HepG2 (cell line): ENCODE measurements around the gene PTPRD.

Experiments used
- BRCA1 ChIP-seq: sonication (generic); formaldehyde crosslinking; IDR thresholded peaks from 2 replicates; pipeline ENCODE4 v1.4.0; 2020; ENCODE audit warnings: missing genetic modification reagents
- EHMT2 ChIP-seq: fragments of 200-600 bp; sonication (generic); IDR thresholded peaks from 2 replicates; pipeline ENCODE4 v1.7.0; 2017; ENCODE audit warnings: antibody characterized with exemption, low read depth, low read length, borderline replicate concordance
- RAD21 ChIP-seq: fragments of 450-650 bp; formaldehyde crosslinking; IDR thresholded peaks from 2 replicates; pipeline ENCODE4 v1.5.0; 2020; ENCODE audit warnings: mild to moderate bottlenecking
- SRF ChIP-seq: IDR thresholded peaks from 2 replicates; pipeline ENCODE4 v1.6.1; 2011; ENCODE audit warnings: mild to moderate bottlenecking, low read depth, low read length, moderate library complexity
- SRSF1 ChIP-seq: fragments of 200-400 bp; formaldehyde crosslinking; optimal IDR thresholded peaks from 2 replicates; pipeline ENCODE3; 2017; ENCODE audit warnings: mild to moderate bottlenecking, low read depth, low read length, moderate library complexity
- STAG1 ChIP-seq: sonication (generic); formaldehyde crosslinking; IDR thresholded peaks from 2 replicates; pipeline ENCODE4 v1.4.0; 2020; ENCODE audit warnings: missing genetic modification reagents
- TCF7L2 ChIP-seq: IDR thresholded peaks from 2 replicates; pipeline ENCODE4 v1.6.1; 2011; ENCODE audit warnings: mild to moderate bottlenecking, low read depth, low read length, moderate library complexity
- ZNF136 ChIP-seq: sonication (generic); formaldehyde crosslinking; IDR thresholded peaks from 2 replicates; pipeline ENCODE4 v1.8.1; 2022; ENCODE audit warnings: low read depth, mild to moderate bottlenecking, moderate library complexity, missing genetic modification reagents
- ZNF207 ChIP-seq: fragments of 450-650 bp; IDR thresholded peaks from 2 replicates; pipeline ENCODE4 v1.6.1; 2016; ENCODE audit warnings: antibody characterized with exemption, borderline replicate concordance
- TF ChIP-seq, protein P1 (sequence below): sonication (generic); formaldehyde crosslinking; IDR thresholded peaks from 2 replicates; pipeline ENCODE4 v1.5.0; 2020; ENCODE audit warnings: mild to moderate bottlenecking, missing genetic modification reagents, moderate library complexity
- TF ChIP-seq, protein P2 (sequence below): sonication (generic); formaldehyde crosslinking; IDR thresholded peaks from one replicate; pipeline ENCODE4 v1.5.1; 2020; ENCODE audit warnings: mild to moderate bottlenecking, missing genetic modification reagents; ENCODE audit errors: not compliant biosample characterization
- TF ChIP-seq, protein P3 (sequence below): sonication (generic); formaldehyde crosslinking; IDR thresholded peaks from 2 replicates; pipeline ENCODE4 v1.4.0; 2020; ENCODE audit warnings: missing genetic modification reagents

GRCh38 chr9:8356406-8356805 is 2256.4 kb downstream of the PTPRD start:
- TF ChIP-seq SRF (no peak), TCF7L2 (no peak), ZNF207 (no peak), RAD21 (no peak), ZNF136 (CRISPR knock-in tag) (no peak), BRCA1 (CRISPR knock-in tag) (no peak), SRSF1 (no peak), EHMT2 (no peak), STAG1 (CRISPR knock-in tag) (no peak)
- TF ChIP-seq, protein P1, sequence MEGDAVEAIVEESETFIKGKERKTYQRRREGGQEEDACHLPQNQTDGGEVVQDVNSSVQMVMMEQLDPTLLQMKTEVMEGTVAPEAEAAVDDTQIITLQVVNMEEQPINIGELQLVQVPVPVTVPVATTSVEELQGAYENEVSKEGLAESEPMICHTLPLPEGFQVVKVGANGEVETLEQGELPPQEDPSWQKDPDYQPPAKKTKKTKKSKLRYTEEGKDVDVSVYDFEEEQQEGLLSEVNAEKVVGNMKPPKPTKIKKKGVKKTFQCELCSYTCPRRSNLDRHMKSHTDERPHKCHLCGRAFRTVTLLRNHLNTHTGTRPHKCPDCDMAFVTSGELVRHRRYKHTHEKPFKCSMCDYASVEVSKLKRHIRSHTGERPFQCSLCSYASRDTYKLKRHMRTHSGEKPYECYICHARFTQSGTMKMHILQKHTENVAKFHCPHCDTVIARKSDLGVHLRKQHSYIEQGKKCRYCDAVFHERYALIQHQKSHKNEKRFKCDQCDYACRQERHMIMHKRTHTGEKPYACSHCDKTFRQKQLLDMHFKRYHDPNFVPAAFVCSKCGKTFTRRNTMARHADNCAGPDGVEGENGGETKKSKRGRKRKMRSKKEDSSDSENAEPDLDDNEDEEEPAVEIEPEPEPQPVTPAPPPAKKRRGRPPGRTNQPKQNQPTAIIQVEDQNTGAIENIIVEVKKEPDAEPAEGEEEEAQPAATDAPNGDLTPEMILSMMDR (CRISPR knock-in tag): no peak
- TF ChIP-seq, protein P2, sequence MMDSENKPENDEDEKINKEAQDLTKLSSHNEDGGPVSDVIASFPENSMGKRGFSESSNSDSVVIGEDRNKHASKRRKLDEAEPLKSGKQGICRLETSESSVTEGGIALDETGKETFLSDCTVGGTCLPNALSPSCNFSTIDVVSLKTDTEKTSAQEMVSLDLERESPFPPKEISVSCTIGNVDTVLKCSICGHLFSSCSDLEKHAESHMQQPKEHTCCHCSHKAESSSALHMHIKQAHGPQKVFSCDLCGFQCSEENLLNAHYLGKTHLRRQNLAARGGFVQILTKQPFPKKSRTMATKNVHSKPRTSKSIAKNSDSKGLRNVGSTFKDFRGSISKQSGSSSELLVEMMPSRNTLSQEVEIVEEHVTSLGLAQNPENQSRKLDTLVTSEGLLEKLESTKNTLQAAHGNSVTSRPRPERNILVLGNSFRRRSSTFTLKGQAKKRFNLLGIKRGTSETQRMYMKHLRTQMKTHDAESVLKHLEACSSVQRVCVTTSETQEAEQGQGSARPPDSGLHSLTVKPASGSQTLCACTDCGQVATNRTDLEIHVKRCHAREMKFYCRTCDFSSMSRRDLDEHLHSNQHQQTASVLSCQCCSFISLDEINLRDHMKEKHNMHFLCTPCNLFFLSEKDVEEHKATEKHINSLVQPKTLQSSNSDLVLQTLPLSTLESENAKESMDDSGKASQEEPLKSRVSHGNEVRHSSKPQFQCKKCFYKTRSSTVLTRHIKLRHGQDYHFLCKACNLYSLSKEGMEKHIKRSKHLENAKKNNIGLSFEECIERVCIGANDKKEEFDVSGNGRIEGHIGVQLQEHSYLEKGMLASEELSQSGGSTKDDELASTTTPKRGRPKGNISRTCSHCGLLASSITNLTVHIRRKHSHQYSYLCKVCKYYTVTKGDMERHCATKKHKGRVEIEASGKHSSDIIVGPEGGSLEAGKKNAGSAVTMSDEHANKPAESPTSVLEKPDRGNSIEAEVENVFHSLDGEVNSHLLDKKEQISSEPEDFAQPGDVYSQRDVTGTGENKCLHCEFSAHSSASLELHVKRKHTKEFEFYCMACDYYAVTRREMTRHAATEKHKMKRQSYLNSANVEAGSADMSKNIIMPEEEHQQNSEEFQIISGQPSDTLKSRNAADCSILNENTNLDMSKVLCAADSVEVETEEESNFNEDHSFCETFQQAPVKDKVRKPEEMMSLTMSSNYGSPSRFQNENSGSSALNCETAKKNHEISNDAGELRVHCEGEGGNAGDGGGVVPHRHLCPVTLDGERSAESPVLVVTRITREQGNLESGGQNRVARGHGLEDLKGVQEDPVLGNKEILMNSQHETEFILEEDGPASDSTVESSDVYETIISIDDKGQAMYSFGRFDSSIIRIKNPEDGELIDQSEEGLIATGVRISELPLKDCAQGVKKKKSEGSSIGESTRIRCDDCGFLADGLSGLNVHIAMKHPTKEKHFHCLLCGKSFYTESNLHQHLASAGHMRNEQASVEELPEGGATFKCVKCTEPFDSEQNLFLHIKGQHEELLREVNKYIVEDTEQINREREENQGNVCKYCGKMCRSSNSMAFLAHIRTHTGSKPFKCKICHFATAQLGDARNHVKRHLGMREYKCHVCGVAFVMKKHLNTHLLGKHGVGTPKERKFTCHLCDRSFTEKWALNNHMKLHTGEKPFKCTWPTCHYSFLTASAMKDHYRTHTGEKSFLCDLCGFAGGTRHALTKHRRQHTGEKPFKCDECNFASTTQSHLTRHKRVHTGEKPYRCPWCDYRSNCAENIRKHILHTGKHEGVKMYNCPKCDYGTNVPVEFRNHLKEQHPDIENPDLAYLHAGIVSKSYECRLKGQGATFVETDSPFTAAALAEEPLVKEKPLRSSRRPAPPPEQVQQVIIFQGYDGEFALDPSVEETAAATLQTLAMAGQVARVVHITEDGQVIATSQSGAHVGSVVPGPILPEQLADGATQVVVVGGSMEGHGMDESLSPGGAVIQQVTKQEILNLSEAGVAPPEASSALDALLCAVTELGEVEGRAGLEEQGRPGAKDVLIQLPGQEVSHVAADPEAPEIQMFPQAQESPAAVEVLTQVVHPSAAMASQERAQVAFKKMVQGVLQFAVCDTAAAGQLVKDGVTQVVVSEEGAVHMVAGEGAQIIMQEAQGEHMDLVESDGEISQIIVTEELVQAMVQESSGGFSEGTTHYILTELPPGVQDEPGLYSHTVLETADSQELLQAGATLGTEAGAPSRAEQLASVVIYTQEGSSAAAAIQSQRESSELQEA (CRISPR knock-in tag): no peak
- TF ChIP-seq, protein P3, sequence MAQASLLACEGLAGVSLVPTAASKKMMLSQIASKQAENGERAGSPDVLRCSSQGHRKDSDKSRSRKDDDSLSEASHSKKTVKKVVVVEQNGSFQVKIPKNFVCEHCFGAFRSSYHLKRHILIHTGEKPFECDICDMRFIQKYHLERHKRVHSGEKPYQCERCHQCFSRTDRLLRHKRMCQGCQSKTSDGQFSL: no peak
